ENCODE data around the gene EEA1.

The EEA1 gene

GRCh38 chr12:92871116-92871515 is 58.0 kb downstream of the EEA1 start:
- H3K4me3 ChIP-seq (ENCODE audit: low read depth, low read length): no peak overlapping the region
- TF ChIP-seq CTCF (IDR thresholded peaks at IDR 0.05; ENCODE audit: borderline replicate concordance, insufficient read depth, low read depth, low read length): no peak

- no peak for TF ChIP-seq CTCF (IDR thresholded peaks at IDR 0.05; ENCODE audit: borderline replicate concordance, insufficient read depth, low read depth, low read length)
- H3K4me3 ChIP-seq (ENCODE audit: low read depth, low read length): no peak overlapping the region
Observed at GRCh38 chr12:92866418-92866817, 62.7 kb downstream of the EEA1 start.

GRCh38 chr12:92863251-92863650 is 65.8 kb downstream of the EEA1 start:
- H3K4me3 ChIP-seq (ENCODE audit: low read depth, low read length): no peak overlapping the region
- no peak for TF ChIP-seq CTCF (IDR thresholded peaks at IDR 0.05; ENCODE audit: borderline replicate concordance, insufficient read depth, low read depth, low read length)

- H3K4me3 ChIP-seq (ENCODE audit: low read depth, low read length): no peak overlapping the region
- TF ChIP-seq CTCF (IDR thresholded peaks at IDR 0.05; ENCODE audit: borderline replicate concordance, insufficient read depth, low read depth, low read length): no peak
Observed at GRCh38 chr12:92861381-92861780, 67.7 kb downstream of the EEA1 start.

- no peak for TF ChIP-seq CTCF (IDR thresholded peaks at IDR 0.05; ENCODE audit: borderline replicate concordance, insufficient read depth, low read depth, low read length)
- H3K4me3 ChIP-seq (ENCODE audit: low read depth, low read length): no peak overlapping the region
Observed at GRCh38 chr12:92860521-92860920, 68.6 kb downstream of the EEA1 start.

- H3K4me3 ChIP-seq (ENCODE audit: low read depth, low read length): no peak overlapping the region
- no peak for TF ChIP-seq CTCF (IDR thresholded peaks at IDR 0.05; ENCODE audit: borderline replicate concordance, insufficient read depth, low read depth, low read length)
Observed at GRCh38 chr12:92859650-92860386, 69.3 kb downstream of the EEA1 start.

- no peak for TF ChIP-seq CTCF (IDR thresholded peaks at IDR 0.05; ENCODE audit: borderline replicate concordance, insufficient read depth, low read depth, low read length)
- H3K4me3 ChIP-seq (ENCODE audit: low read depth, low read length): no peak overlapping the region
Observed at GRCh38 chr12:92857818-92858217, 71.3 kb downstream of the EEA1 start.
